GM12878 (cell line): Measurements from ENCODE around the gene TLR9. TPM values are rescaled to one million over a fixed set of nuclear protein-coding genes. Genes with fewer than 3 reads are reported as not detected.

ENCODE experiments used
- ATAC-seq: fragments of 200-7000 bp; cut with Tn5 transposase; 3 replicates; pipeline ENCODE4 v1.9.1; 2020; ENCODE audit warnings: mild to moderate bottlenecking, moderate library complexity
- BruUV-seq: library from RNA; stranded (reverse); fragments of 400-500 nt; replicated peaks from 2 replicates; lab custom pipeline; 2021; lab: Mats Ljungman, UMichigan
- CTCF ChIA-PET: fragments of 300-600 bp; sonication (Branson Sonifier 250); formaldehyde crosslinking; extraction: SDS; loops from one replicate; lab custom pipeline; 2021; ENCODE audit warnings: inconsistent platforms; lab: Yijun Ruan, JAX
- POLR2A ChIA-PET: fragments of 350-600 bp; formaldehyde crosslinking; extraction: SDS; loops from one replicate; lab custom pipeline; 2021; ENCODE audit warnings: inconsistent platforms; lab: Charles Lee
- RAD21 ChIA-PET: fragments of 300-600 bp; sonication (Branson Sonifier 250); formaldehyde crosslinking; loops from one replicate; lab custom pipeline; 2023; ENCODE audit warnings: antibody characterized with exemption; ENCODE audit not compliant: unreplicated experiment; lab: Charles Lee
- SMC1A ChIA-PET: fragments of 300-600 bp; sonication (Branson Sonifier 250); formaldehyde crosslinking; loops from one replicate; lab custom pipeline; 2023; ENCODE audit not compliant: unreplicated experiment, uncharacterized antibody; lab: Charles Lee
- DNase-seq: peaks from one replicate; pipeline ENCODE4 v3.0.0-alpha.2; 2011; ENCODE audit warnings: low read depth, low spot score
- FAIRE-seq: peaks from 3 replicates; lab custom pipeline; 2011; peaks lifted over from hg19 to GRCh38; lab: Jason Lieb, UNC
- H2AFZ ChIP-seq: 2 replicates; pipeline ENCODE4 v1.6.0; 2011; ENCODE audit warnings: low read depth, low read length, control low read depth; ENCODE audit not compliant: control insufficient read depth
- H3K27ac ChIP-seq: 2 replicates; pipeline ENCODE4 v1.5.1; 2011; ENCODE audit warnings: control low read depth; ENCODE audit not compliant: control insufficient read depth, insufficient read depth
- H3K27me3 ChIP-seq, 2 experiments: replicated peaks in 1 of 2; 2 replicates each; pipeline versions ENCODE4 v1.6.0 to v1.6.1; 2011; ENCODE audit warnings: low read length in 1 of 2; ENCODE audit not compliant: control insufficient read depth in 2 of 2, insufficient read depth in 2 of 2
- H3K36me3 ChIP-seq, 2 experiments: 2 replicates each; pipeline ENCODE4 v1.5.1; 2011; ENCODE audit warnings: low read length in 1 of 2; ENCODE audit not compliant: control insufficient read depth in 2 of 2, insufficient read depth in 2 of 2
- H3K4me1 ChIP-seq: 2 replicates; pipeline ENCODE4 v1.6.1; 2011; ENCODE audit warnings: mild to moderate bottlenecking, low read length, moderate library complexity, mixed read lengths; ENCODE audit not compliant: control insufficient read depth, insufficient read depth
- H3K4me2 ChIP-seq: 2 replicates; pipeline ENCODE4 v1.6.0; 2011; ENCODE audit warnings: control low read depth; ENCODE audit not compliant: control insufficient read depth, insufficient read depth
- H3K4me3 ChIP-seq: fragments of 200-600 bp; sonication (generic); 2 replicates; pipeline ENCODE4 v1.5.1; 2016
- H3K79me2 ChIP-seq: 2 replicates; pipeline ENCODE4 v1.6.0; 2011; ENCODE audit warnings: low read length; ENCODE audit not compliant: control insufficient read depth, insufficient read depth
- H3K9ac ChIP-seq: 2 replicates; pipeline ENCODE4 v1.8.0; 2011; ENCODE audit warnings: low read length, control low read depth, mixed read lengths; ENCODE audit not compliant: control insufficient read depth, insufficient read depth
- H3K9me3 ChIP-seq: replicated peaks from 3 replicates; pipeline ENCODE4 v1.5.1; 2011; ENCODE audit warnings: mild to moderate bottlenecking, low read length; ENCODE audit not compliant: control insufficient read depth, insufficient read depth
- H4K20me1 ChIP-seq: 2 replicates; pipeline ENCODE4 v1.6.0; 2011; ENCODE audit not compliant: control insufficient read depth, insufficient read depth
- CREB1 ChIP-seq: IDR thresholded peaks from 2 replicates; pipeline ENCODE4 v1.6.1; 2012; ENCODE audit warnings: low read depth, mild to moderate bottlenecking, inconsistent platforms
- EZH2 ChIP-seq: IDR thresholded peaks from 2 replicates; pipeline ENCODE4 v1.6.1; 2012; ENCODE audit warnings: low read depth, mild to moderate bottlenecking, control low read depth, inconsistent platforms, low read length, borderline replicate concordance; ENCODE audit not compliant: control insufficient read depth
- FOS ChIP-seq: IDR thresholded peaks from 3 replicates; pipeline ENCODE4 v1.6.1; 2011; ENCODE audit warnings: borderline replicate concordance; ENCODE audit not compliant: insufficient read length; ENCODE audit errors: extremely low read depth
- IRF4 ChIP-seq: IDR thresholded peaks from 2 replicates; pipeline ENCODE4 v1.6.1; 2011; ENCODE audit warnings: low read depth, low read length
- KDM1A ChIP-seq: fragments of 200-600 bp; sonication (generic); IDR thresholded peaks from 2 replicates; pipeline ENCODE4 v1.6.1; 2016; ENCODE audit warnings: borderline replicate concordance
- MYB ChIP-seq: fragments of 150-350 bp; IDR thresholded peaks from 2 replicates; pipeline ENCODE4 v1.6.1; 2014; ENCODE audit warnings: mild to moderate bottlenecking, low read depth, low read length, borderline replicate concordance
- NFYB ChIP-seq: IDR thresholded peaks from 2 replicates; pipeline ENCODE4 v1.6.1; 2011; ENCODE audit warnings: low read depth, mild to moderate bottlenecking, low read length, improper control_type of control experiment, moderate library complexity; ENCODE audit not compliant: insufficient read depth
- NKRF ChIP-seq: fragments of 450-650 bp; conservative IDR thresholded peaks from 2 replicates; pipeline ENCODE4 v1.6.1; 2017; ENCODE audit warnings: mild to moderate bottlenecking, moderate library complexity
- NR2C2 ChIP-seq: IDR thresholded peaks from 2 replicates; pipeline ENCODE4 v1.6.1; 2011; ENCODE audit warnings: borderline replicate concordance, low read depth; ENCODE audit not compliant: control insufficient read depth, insufficient read length
- POLR2AphosphoS5 ChIP-seq: IDR thresholded peaks from 2 replicates; pipeline ENCODE4 v1.6.1; 2011; ENCODE audit warnings: mild to moderate bottlenecking, low read length, inconsistent platforms
- RUNX3 ChIP-seq: IDR thresholded peaks from 2 replicates; pipeline ENCODE4 v1.6.1; 2012; ENCODE audit warnings: low read length, inconsistent platforms
- STAT3 ChIP-seq: IDR thresholded peaks from 2 replicates; pipeline ENCODE4 v1.6.1; 2011; ENCODE audit warnings: low read depth, low read length, improper control_type of control experiment
- TBL1XR1 ChIP-seq: IDR thresholded peaks from 2 replicates; pipeline ENCODE4 v1.6.1; 2012; ENCODE audit warnings: low read depth, low read length, improper control_type of control experiment
- ZBTB4 ChIP-seq: fragments of 450-650 bp; formaldehyde crosslinking; IDR thresholded peaks from 2 replicates; pipeline ENCODE4 v1.4.0; 2022; ENCODE audit warnings: mild to moderate bottlenecking, moderate library complexity
- ZNF687 ChIP-seq: fragments of 450-650 bp; IDR thresholded peaks from 2 replicates; pipeline ENCODE4 v1.6.1; 2017; ENCODE audit warnings: mild to moderate bottlenecking, moderate library complexity
- WGBS: methylation state at CpG from one replicate; pipeline ENCODE4 v1.1.6; 2016; ENCODE audit warnings: low lambda C conversion rate; ENCODE audit not compliant: insufficient replicate concordance, insufficient coverage; ENCODE audit errors: missing lambda C conversion rate; 5-methylcytosine and 5-hydroxymethylcytosine counted together
- in situ Hi-C: fragments of 300-500 bp; cut with MboI; formaldehyde crosslinking; loops from 9 replicates; pipeline ENCODE4 v1.14.3; 2018; ENCODE audit warnings: mixed read lengths
- intact Hi-C: fragments of 100-400 bp; cut with micrococcal nuclease; formaldehyde crosslinking; loops from one replicate; pipeline ENCODE4 v1.14.2; 2022; ENCODE audit not compliant: unreplicated experiment
- polyA plus RNA-seq, 11 experiments: library from polyadenylated mRNA; depleted of rRNA in 4 of 11; unstranded in 6 of 11; stranded (reverse) in 5 of 11; fragments of >200 nt; fragmentation: Nextera tagmentation in 4 of 11; fragmentation: Illumina TruSeq in 1 of 11; extraction: Ambion mirVana in 4 of 11; extraction: Trizol in 1 of 11; gene quantifications; 1 replicate in 1 of 11; 2 replicates in 10 of 11; pipeline versions ENCODE4 v1.2.1 to v1.2.3, GENCODE V29; 2011 to 2016; ENCODE audit warnings: inconsistent platforms in 2 of 11, missing spikeins in 2 of 11, low read depth in 1 of 11
- total RNA-seq, 4 experiments: library from RNA; depleted of rRNA in 3 of 4; stranded (reverse); fragments of >200 nt in 3 of 4; fragmentation: Illumina TruSeq in 1 of 4; extraction: Trizol in 1 of 4; gene quantifications; 2 replicates each; pipeline versions ENCODE4 v1.2.1 to v1.2.3, GENCODE V29; 2013 to 2021

TLR9 gene
- total and polyA plus RNA-seq, 10 of the 15 experiments (the other 5 are each of a cell fraction or from before 2014, with no cell fraction given): 0.10 to 4.8 (median 0.53) TPM; not detected in 1

GRCh38 chr3:52230461-52230860 is 5.0 kb upstream of the TLR9 start:
- FAIRE-seq (no peak), ATAC-seq (no peak), DNase-seq (no peak)
- no TSS peak for BruUV-seq
- Histone ChIP-seq H3K9ac (no peak overlapping the region), H2AFZ (no peak overlapping the region), H3K27me3 (no peaks in the 10 kb centered on the region), H3K4me3 (no peak overlapping the region), H3K36me3 (peaks cover 14 to 27% of the 10 kb centered on the region in 2 experiments), H3K27ac (no peak overlapping the region), H3K79me2 (no peaks in the 10 kb centered on the region; the same call in 1 of the 2 replicates), H3K4me1 (peaks cover 15% of the 10 kb centered on the region), H3K4me2 (no peak overlapping the region), H3K9me3 (no peaks in the 10 kb centered on the region), H4K20me1 (no peaks in the 10 kb centered on the region)
- ChIA-PET CTCF (interaction anchor here (0.8 to 5.7 kb wide), 15 partner anchors 10 to 476 kb away, joined by 3 to 91 read pairs (median 5); partner anchors contain the start of genes GLYCTK and WDR82), RAD21 (interaction anchor here (1.0 to 3.1 kb wide), 7 partner anchors 7 to 150 kb away, joined by 3 to 30 read pairs (median 6); no protein-coding TSS in a partner anchor), SMC1A (interaction anchor here (0.9 to 2.9 kb wide), 6 partner anchors 10 to 107 kb away, joined by 4 to 36 read pairs (median 6); partner anchors contain the start of gene PPM1M), POLR2A (interaction anchor here (1.3 to 1.4 kb wide), 2 partner anchors 18 to 48 kb away, joined by 3 to 5 read pairs; partner anchors contain the start of gene WDR82)
- 69% methylated on average over 5 of the region's 6 CpGs for WGBS
- in situ Hi-C loops: loop anchor here (5.0 kb wide), 1 partner anchor 112 kb away; no protein-coding TSS in a partner anchor
- intact Hi-C loops: no loop called here
- TF ChIP-seq EZH2 (no peak), NKRF (no peak), FOS (no peak), STAT3 (no peak), ZNF687 (no peak), MYB (no peak), RUNX3 (no peak), CREB1 (no peak), KDM1A (no peak), ZBTB4 (CRISPR knock-in tag) (no peak), NR2C2 (no peak), POLR2AphosphoS5 (no peak), TBL1XR1 (no peak), NFYB (no peak), IRF4 (no peak)
